Breast epithelium (tissue), 4 donors: ENCODE data around the gene BBS9. TPM values are rescaled to one million over a fixed set of nuclear protein-coding genes. Genes with fewer than 3 reads are reported as not detected.

Experiments used
- DNase-seq, 2 donors: peaks; one replicate each; pipeline ENCODE4 v3.0.0-alpha.2; 2019; ENCODE audit warnings: low spot score in 2 of 2
- H3K27ac ChIP-seq, 2 donors: fragments of 200-600 bp; sonication (generic) in 1 of 2; one replicate each; pipeline ENCODE4 v1.5.1; 2016 to 2019; ENCODE audit warnings: mild to moderate bottlenecking in 1 of 2
- H3K27me3 ChIP-seq, 2 donors: fragments of 200-600 bp; sonication (generic) in 1 of 2; one replicate each; pipeline versions ENCODE4 v1.5.1 to v1.6.0; 2017 to 2019; ENCODE audit warnings: control low read depth in 1 of 2, mild to moderate bottlenecking in 1 of 2
- H3K36me3 ChIP-seq: fragments of 200-600 bp; one replicate; pipeline ENCODE4 v1.5.1; 2019
- H3K4me1 ChIP-seq, 2 donors: fragments of 200-600 bp; sonication (generic); one replicate each; pipeline ENCODE4 v1.5.1; 2016 to 2019; ENCODE audit warnings: control low read depth in 1 of 2
- H3K4me3 ChIP-seq, 3 donors: fragments of 200-600 bp; sonication (generic); 1 replicate in 2 of 3; 2 replicates in 1 of 3; pipeline ENCODE4 v1.5.1; 2016 to 2019; ENCODE audit warnings: mild to moderate bottlenecking in 3 of 3, moderate library complexity in 2 of 3
- H3K9me3 ChIP-seq, 2 donors: fragments of 200-600 bp; sonication (generic) in 1 of 2; one replicate each; pipeline ENCODE4 v1.5.1; 2016 to 2019; ENCODE audit warnings: control low read depth in 1 of 2
- CTCF ChIP-seq, 3 donors: fragments of 450-650 bp; IDR thresholded peaks; one replicate each; pipeline ENCODE4 v1.5.1; 2016 to 2017; ENCODE audit warnings: antibody characterized with exemption in 3 of 3, mild to moderate bottlenecking in 3 of 3, moderate library complexity in 3 of 3
- POLR2A ChIP-seq: fragments of 450-650 bp; IDR thresholded peaks from one replicate; pipeline ENCODE4 v1.6.1; 2016; ENCODE audit warnings: antibody characterized with exemption, mild to moderate bottlenecking, moderate library complexity
- POLR2AphosphoS5 ChIP-seq, 3 donors: sonication (generic); formaldehyde crosslinking; IDR thresholded peaks; one replicate each; pipeline ENCODE4 v1.6.1; 2017; ENCODE audit warnings: antibody characterized with exemption in 3 of 3
- intact Hi-C: fragments of 100-400 bp; cut with DNase I; formaldehyde crosslinking; loops from one replicate; pipeline ENCODE4 v1.15.1; 2023; ENCODE audit warnings: low total_unique reads
- total RNA-seq, 3 donors: library from RNA; depleted of rRNA; stranded (reverse); fragments of >200 nt; gene quantifications; one replicate each; pipeline ENCODE4 v1.1.0, GENCODE V29; 2016

The BBS9 gene
- total RNA-seq, 3 donors from 2014 or later, result 27.4 to 49.5 (median 43.6) TPM

DNA sequence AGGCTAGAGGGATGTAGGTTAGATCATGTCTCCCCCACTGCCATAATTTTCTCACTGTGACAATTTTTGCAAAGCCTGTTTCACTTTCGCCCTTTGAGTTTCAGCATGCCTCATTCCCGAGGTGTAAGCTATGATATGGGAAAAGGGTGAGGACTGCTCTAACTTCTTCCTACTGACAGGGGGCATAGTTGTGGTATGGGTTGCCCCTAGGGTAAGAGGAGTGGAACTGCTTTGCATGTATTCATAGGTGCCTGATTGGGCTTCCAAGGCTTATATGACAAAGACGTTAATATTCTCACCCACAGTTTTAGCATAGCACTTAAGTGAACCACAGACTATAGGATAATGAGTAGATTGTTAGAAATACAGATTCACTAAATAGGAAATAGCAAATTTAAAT lies 148.7 kb downstream of the BBS9 start:
- Histone ChIP-seq H3K27me3 (no peaks in the 10 kb centered on the region), H3K36me3 (peaks cover 9% of the 10 kb centered on the region), H3K9me3 (peaks cover 21 to 36% of the 10 kb centered on the region in 2 donors), H3K4me3 (no peak overlapping the region), H3K27ac (no peak overlapping the region), H3K4me1 (no peaks in the 10 kb centered on the region)
- intact Hi-C loops, result no loop called here
- TF ChIP-seq POLR2A (no peak), CTCF (IDR thresholded peaks at IDR 0.05) (no peak), POLR2AphosphoS5 (IDR thresholded peaks at IDR 0.05) (no peak)
- no peak for DNase-seq

DNA sequence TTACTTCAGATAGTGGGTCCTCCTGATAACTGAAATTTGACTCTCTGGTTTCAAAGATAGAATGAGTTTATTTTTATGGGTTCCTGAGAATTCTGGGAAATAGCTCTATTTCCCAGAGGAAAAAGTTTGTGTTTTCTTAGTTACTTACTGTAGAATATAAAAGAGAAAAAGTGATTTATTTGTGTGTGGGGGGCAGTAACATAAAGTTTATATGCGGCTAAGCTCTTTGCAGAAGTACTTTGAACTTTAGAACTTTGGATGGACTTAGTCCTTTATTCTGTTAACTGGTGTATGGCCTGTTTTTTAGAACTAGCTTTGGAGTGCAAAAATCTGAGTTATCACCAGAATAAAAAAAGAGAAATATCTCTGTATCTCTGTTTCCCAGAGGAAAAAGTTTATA lies 157.1 kb downstream of the BBS9 start:
- Histone ChIP-seq H3K4me3 (no peak overlapping the region), H3K4me1 (no peaks in the 10 kb centered on the region), H3K36me3 (no peaks in the 10 kb centered on the region), H3K9me3 (peaks cover 6% of the 10 kb centered on the region in 2 donors), H3K27ac (no peak overlapping the region), H3K27me3 (no peaks in the 10 kb centered on the region)
- no peak for TF ChIP-seq CTCF (IDR thresholded peaks at IDR 0.05)
- no peak for TF ChIP-seq POLR2A
- intact Hi-C loops, result no loop called here
- DNase-seq, result no peak

DNA sequence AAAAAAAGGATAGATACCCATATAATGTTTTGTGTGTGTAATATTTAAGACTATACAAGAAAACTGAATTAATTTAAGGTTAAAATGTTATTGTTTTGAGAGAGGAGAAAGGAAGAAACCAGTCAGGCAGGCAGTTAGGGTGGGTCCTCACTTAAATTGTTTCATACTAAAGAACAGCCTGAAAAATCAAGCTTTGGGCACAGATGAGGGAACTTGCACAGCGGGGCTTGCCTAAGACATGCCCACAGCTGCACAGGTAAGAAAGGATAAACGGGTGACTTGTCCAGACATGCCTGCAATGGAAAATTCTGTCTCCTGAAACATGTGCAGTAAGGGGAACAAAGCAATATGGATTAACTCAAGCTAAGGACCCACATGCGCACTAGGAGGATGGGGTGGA lies 158.4 kb downstream of the BBS9 start:
- no peak for TF ChIP-seq POLR2AphosphoS5 (IDR thresholded peaks at IDR 0.05)
- TF ChIP-seq CTCF (IDR thresholded peaks at IDR 0.05), result no peak
- no peak for TF ChIP-seq POLR2A
- Histone ChIP-seq H3K36me3 (no peaks in the 10 kb centered on the region), H3K27me3 (no peaks in the 10 kb centered on the region), H3K4me3 (no peak overlapping the region), H3K27ac (no peak overlapping the region), H3K9me3 (peaks cover 6% of the 10 kb centered on the region in 2 donors), H3K4me1 (no peaks in the 10 kb centered on the region)
- DNase-seq, result no peak
- intact Hi-C loops, result no loop called here

- TF ChIP-seq POLR2AphosphoS5 (IDR thresholded peaks at IDR 0.05) (no peak), CTCF (IDR thresholded peaks at IDR 0.05) (no peak), POLR2A (no peak)
- Histone ChIP-seq H3K4me3 (no peak overlapping the region), H3K27me3 (no peaks in the 10 kb centered on the region), H3K27ac (no peak overlapping the region), H3K36me3 (no peaks in the 10 kb centered on the region), H3K4me1 (no peaks in the 10 kb centered on the region), H3K9me3 (peaks cover 16 to 36% of the 10 kb centered on the region in 2 donors)
- no peak for DNase-seq
- intact Hi-C loops, result no loop called here
Observed at GRCh38 chr7:33298848-33299247, 169.5 kb downstream of the BBS9 start.

DNA sequence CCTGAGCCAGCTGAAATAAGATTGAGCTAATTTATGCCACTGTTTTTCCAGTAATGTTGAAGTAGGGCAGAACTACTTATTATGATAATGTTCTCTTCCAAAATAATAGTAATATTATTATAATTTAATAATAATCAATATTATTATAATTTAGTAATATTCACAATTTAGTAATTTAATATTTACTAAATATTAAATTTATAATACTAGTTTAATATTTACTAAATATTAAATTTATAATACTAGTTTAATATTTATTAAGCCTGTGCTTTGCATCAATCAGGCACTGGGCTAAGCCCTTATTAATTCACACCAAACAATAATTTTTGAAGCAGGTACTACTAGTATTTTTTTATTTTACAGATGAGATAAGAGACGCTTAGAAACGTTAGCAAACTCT lies 170.1 kb downstream of the BBS9 start:
- Histone ChIP-seq H3K9me3 (peaks cover 22 to 36% of the 10 kb centered on the region in 2 donors), H3K4me3 (no peak overlapping the region), H3K27me3 (no peaks in the 10 kb centered on the region), H3K4me1 (no peaks in the 10 kb centered on the region), H3K27ac (no peak overlapping the region), H3K36me3 (no peaks in the 10 kb centered on the region)
- TF ChIP-seq POLR2A (no peak), CTCF (IDR thresholded peaks at IDR 0.05) (no peak), POLR2AphosphoS5 (IDR thresholded peaks at IDR 0.05) (no peak)
- intact Hi-C loops, result no loop called here
- no peak for DNase-seq
